SH-SY5Y (cell line): Measurements from ENCODE around the gene ARAP2.

Experiments
- GATA2 ChIP-seq: IDR thresholded peaks from 2 replicates; pipeline ENCODE4 v1.6.1; 2011; ENCODE audit warnings: mild to moderate bottlenecking, low read depth, low read length
- GATA3 ChIP-seq: IDR thresholded peaks from 2 replicates; pipeline ENCODE4 v1.6.1; 2011; ENCODE audit warnings: low read depth, mild to moderate bottlenecking, low read length, moderate library complexity

GRCh38 chr4:36208893-36209473 is 35.3 kb downstream of the ARAP2 start:
- no peak for TF ChIP-seq GATA2
- TF ChIP-seq GATA3: no peak
